Vagina (tissue), 2 donors: ENCODE data around the gene SLC43A1. TPM values are rescaled to one million over a fixed set of nuclear protein-coding genes. Genes with fewer than 3 reads are reported as not detected.

Experiments
- DNase-seq, 2 donors: peaks; one replicate each; pipeline ENCODE4 v3.0.0-alpha.2; 2017; ENCODE audit errors: extremely low spot score in 2 of 2
- H3K27ac ChIP-seq: fragments of 200-600 bp; sonication (generic); one replicate; pipeline ENCODE4 v1.5.1; 2019
- H3K27me3 ChIP-seq: fragments of 200-600 bp; sonication (generic); one replicate; pipeline ENCODE4 v1.5.1; 2019
- H3K36me3 ChIP-seq, 2 donors: fragments of 200-600 bp; sonication (generic); one replicate each; pipeline ENCODE4 v1.5.1; 2017 to 2019
- H3K4me1 ChIP-seq: fragments of 200-600 bp; sonication (generic); one replicate; pipeline ENCODE4 v1.5.1; 2019
- H3K4me3 ChIP-seq, 2 donors: fragments of 200-600 bp; sonication (generic); 1 replicate in 1 of 2; 2 replicates in 1 of 2; pipeline ENCODE4 v1.5.1; 2016 to 2019
- H3K9me3 ChIP-seq: fragments of 200-600 bp; sonication (generic); one replicate; pipeline ENCODE4 v1.5.1; 2019
- POLR2A ChIP-seq, 2 donors: fragments of 450-650 bp; IDR thresholded peaks; one replicate each; pipeline ENCODE4 v1.6.1; 2017; ENCODE audit warnings: antibody characterized with exemption in 2 of 2, mild to moderate bottlenecking in 2 of 2, moderate library complexity in 2 of 2
- POLR2AphosphoS5 ChIP-seq, 2 donors: sonication (generic); formaldehyde crosslinking; IDR thresholded peaks; one replicate each; pipeline ENCODE4 v1.9.0; 2017; ENCODE audit warnings: antibody characterized with exemption in 2 of 2, mild to moderate bottlenecking in 2 of 2, low read depth in 1 of 2; ENCODE audit not compliant: insufficient read depth in 1 of 2
- intact Hi-C: fragments of 100-400 bp; cut with DNase I; formaldehyde crosslinking; loops from one replicate; pipeline ENCODE4 v1.15.1; 2023
- total RNA-seq: library from RNA; depleted of rRNA; stranded (reverse); fragments of >200 nt; gene quantifications from one replicate; pipeline ENCODE4 v1.2.3, GENCODE V29; 2016
- TF ChIP-seq, protein P1 (sequence below), 3 experiments: fragments of 450-650 bp in 2 of 3; fragments of 200-600 bp in 1 of 3; sonication (generic) in 1 of 3; IDR thresholded peaks; one replicate each; pipeline ENCODE4 v1.5.1; 2017 to 2019; ENCODE audit warnings: antibody characterized with exemption in 3 of 3, mild to moderate bottlenecking in 2 of 3, moderate library complexity in 2 of 3

SLC43A1 gene
- total RNA-seq, 1 donor from 2014 or later = 22.6 TPM

DNA sequence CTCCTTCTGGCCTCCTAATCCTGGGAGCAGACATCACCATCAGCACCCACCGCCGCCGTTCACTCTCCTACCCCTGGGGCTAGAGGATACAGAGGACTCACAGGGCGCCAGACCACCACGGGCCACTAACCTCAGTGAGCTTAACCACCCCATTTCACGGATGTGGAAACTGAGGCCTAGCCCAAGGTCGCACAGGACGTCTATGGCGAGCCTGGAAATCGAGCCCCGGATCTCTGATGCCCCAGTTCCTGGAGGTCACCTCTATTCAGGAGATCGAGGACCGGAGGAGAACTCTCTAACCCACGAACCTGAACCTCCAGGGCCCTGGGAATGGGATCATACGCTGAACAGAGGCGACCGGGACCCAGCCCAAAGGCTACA lies 14.7 kb upstream of the SLC43A1 start:
- no peaks in the 10 kb centered on the region for H3K27me3 ChIP-seq
- peak overlapping the region; percentile 57 for H3K27ac ChIP-seq
- no peaks in the 10 kb centered on the region for H3K36me3 ChIP-seq
- H3K9me3 ChIP-seq = no peaks in the 10 kb centered on the region
- DNase-seq = no peak
- intact Hi-C loops = no loop called here
- peaks cover 12% of the 10 kb centered on the region for H3K4me1 ChIP-seq
- peak overlapping the region; percentile 62 to 82 for H3K4me3 ChIP-seq
- TF ChIP-seq, protein P1, sequence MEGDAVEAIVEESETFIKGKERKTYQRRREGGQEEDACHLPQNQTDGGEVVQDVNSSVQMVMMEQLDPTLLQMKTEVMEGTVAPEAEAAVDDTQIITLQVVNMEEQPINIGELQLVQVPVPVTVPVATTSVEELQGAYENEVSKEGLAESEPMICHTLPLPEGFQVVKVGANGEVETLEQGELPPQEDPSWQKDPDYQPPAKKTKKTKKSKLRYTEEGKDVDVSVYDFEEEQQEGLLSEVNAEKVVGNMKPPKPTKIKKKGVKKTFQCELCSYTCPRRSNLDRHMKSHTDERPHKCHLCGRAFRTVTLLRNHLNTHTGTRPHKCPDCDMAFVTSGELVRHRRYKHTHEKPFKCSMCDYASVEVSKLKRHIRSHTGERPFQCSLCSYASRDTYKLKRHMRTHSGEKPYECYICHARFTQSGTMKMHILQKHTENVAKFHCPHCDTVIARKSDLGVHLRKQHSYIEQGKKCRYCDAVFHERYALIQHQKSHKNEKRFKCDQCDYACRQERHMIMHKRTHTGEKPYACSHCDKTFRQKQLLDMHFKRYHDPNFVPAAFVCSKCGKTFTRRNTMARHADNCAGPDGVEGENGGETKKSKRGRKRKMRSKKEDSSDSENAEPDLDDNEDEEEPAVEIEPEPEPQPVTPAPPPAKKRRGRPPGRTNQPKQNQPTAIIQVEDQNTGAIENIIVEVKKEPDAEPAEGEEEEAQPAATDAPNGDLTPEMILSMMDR (IDR thresholded peaks at IDR 0.05) = no peak
- TF ChIP-seq POLR2A (IDR thresholded peaks at IDR 0.05) (no peak), POLR2AphosphoS5 (IDR thresholded peaks at IDR 0.05; ENCODE audit: insufficient read depth in 1 of 2, low read depth in 1 of 2) (no peak)

DNA sequence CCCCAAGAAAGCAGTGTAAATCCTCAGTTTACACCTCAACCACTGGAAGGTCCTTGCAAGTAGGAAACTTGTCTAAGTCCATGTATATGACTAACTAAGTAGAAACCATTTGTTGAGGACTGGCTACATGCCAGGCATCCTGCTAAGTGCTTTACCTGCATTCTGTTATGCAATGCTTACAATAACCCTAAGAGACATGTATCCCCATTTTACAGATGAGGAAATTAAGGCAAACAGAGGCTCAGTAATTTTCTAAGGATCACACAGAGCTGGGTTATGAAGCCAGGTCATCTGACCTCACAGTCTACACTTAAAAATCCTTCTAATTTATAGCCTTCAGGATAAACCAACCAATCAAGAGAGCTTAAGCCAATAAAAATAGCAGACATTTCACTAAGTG lies 13.5 kb upstream of the SLC43A1 start:
- H3K36me3 ChIP-seq = no peaks in the 10 kb centered on the region
- peaks cover 12% of the 10 kb centered on the region for H3K4me1 ChIP-seq
- intact Hi-C loops = loop anchor here (5.0 to 10.0 kb wide), 2 partner anchors 37 to 184 kb away; no protein-coding TSS in a partner anchor
- no peak for TF ChIP-seq POLR2A (IDR thresholded peaks at IDR 0.05)
- TF ChIP-seq POLR2AphosphoS5 (IDR thresholded peaks at IDR 0.05; ENCODE audit: insufficient read depth in 1 of 2, low read depth in 1 of 2) = no peak
- TF ChIP-seq, protein P1 (IDR thresholded peaks at IDR 0.05) = no peak
- no peak for DNase-seq
- H3K27ac ChIP-seq = no peak overlapping the region
- no peaks in the 10 kb centered on the region for H3K9me3 ChIP-seq
- H3K27me3 ChIP-seq = no peaks in the 10 kb centered on the region
- no peak overlapping the region for H3K4me3 ChIP-seq

DNA sequence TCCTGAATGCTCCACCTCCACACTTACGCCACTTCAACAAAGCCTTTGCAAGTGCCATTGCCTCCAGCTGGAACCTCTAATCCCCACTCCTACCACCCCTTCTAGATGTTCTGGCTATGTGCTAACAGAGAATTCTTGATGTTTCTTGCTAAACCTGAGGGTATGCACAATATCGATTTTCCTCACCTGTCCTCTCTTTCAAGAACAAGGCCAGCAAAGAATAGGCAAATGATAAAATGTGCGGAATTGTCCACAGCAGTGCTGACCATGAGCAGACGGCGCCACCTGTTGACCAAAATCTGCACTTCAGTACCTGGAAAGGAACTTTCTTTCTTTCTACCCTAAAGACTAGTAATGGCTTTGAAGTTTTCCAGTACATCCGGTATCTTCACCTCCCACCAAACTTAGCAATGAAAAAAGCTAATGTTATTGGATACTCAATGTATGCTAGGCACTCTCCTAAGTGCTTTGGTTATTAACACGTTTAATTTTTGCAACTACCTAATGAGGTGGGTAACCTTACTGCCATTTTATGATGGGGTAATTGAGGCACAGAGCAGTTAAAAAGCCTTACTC lies 11.6 kb upstream of the SLC43A1 start:
- no peak overlapping the region for H3K4me3 ChIP-seq
- no peak for DNase-seq
- H3K4me1 ChIP-seq = peaks cover 12% of the 10 kb centered on the region
- no peaks in the 10 kb centered on the region for H3K36me3 ChIP-seq
- intact Hi-C loops = loop anchor here (2.0 to 10.0 kb wide), 3 partner anchors 35 to 182 kb away; no protein-coding TSS in a partner anchor
- no peak overlapping the region for H3K27ac ChIP-seq
- no peaks in the 10 kb centered on the region for H3K27me3 ChIP-seq
- TF ChIP-seq, protein P1 (IDR thresholded peaks at IDR 0.05) = peak; percentile 78 to 91 (median 89)
- TF ChIP-seq POLR2AphosphoS5 (IDR thresholded peaks at IDR 0.05; ENCODE audit: insufficient read depth in 1 of 2, low read depth in 1 of 2) = no peak
- H3K9me3 ChIP-seq = no peaks in the 10 kb centered on the region

DNA sequence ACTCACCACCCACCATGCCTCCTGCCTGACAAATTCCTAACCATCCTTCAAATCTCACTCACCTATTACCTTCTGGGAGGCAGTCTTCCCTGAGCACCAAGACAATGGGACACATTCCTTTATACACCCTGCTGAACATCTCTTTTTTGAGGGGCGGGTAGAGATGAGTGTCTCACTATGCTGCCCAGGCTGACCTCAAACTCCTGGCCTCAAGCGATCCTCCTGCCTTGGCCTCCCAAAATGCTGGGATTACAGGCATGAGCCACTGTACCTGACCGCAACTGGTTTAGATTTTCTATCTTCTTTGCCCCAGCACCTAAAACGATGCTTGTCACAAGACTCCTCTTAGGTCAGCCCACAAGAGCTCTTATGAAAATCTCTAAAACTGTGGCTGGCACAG lies 7.9 kb upstream of the SLC43A1 start:
- Histone ChIP-seq H3K4me3 (no peak overlapping the region), H3K9me3 (no peaks in the 10 kb centered on the region), H3K4me1 (no peaks in the 10 kb centered on the region), H3K36me3 (no peaks in the 10 kb centered on the region), H3K27ac (no peak overlapping the region), H3K27me3 (no peaks in the 10 kb centered on the region)
- intact Hi-C loops = loop anchor here (10.0 kb wide), 1 partner anchor 179 kb away; no protein-coding TSS in a partner anchor
- TF ChIP-seq, protein P1 (IDR thresholded peaks at IDR 0.05) = no peak
- TF ChIP-seq POLR2AphosphoS5 (IDR thresholded peaks at IDR 0.05; ENCODE audit: insufficient read depth in 1 of 2, low read depth in 1 of 2) (no peak), POLR2A (IDR thresholded peaks at IDR 0.05) (no peak)
- no peak for DNase-seq

DNA sequence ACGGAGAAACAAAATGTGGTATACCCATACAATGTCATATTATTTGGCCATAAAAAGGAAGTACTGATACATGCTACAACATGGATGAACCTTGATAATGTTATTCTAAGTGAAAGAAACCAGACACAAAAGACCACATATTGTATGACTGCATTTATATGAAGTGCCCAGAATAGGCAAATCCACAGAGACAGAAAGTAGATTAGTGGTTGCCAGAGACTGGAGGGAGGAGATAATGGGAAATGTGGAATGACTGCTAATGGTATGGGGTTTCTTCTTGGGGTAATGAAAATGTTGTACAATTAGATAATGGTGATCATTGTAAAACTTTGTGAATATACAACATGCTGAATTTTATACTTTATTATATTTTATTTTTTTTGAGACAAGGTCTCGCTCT lies 5.6 kb upstream of the SLC43A1 start:
- Histone ChIP-seq H3K27me3 (no peaks in the 10 kb centered on the region), H3K27ac (no peak overlapping the region), H3K36me3 (no peaks in the 10 kb centered on the region), H3K4me1 (peaks cover 2% of the 10 kb centered on the region), H3K9me3 (no peaks in the 10 kb centered on the region), H3K4me3 (no peak overlapping the region)
- no peak for DNase-seq
- TF ChIP-seq POLR2AphosphoS5 (IDR thresholded peaks at IDR 0.05; ENCODE audit: insufficient read depth in 1 of 2, low read depth in 1 of 2) = no peak
- TF ChIP-seq, protein P1 (IDR thresholded peaks at IDR 0.05) = no peak
- intact Hi-C loops = loop anchor here (10.0 kb wide), 1 partner anchor 176 kb away; no protein-coding TSS in a partner anchor
